ENCODE results near the gene LRRC66. TPM values are rescaled to one million over a fixed set of nuclear protein-coding genes. Genes with fewer than 3 reads are reported as not detected.

Gene LRRC66
- total and polyA plus RNA-seq, 2 of the 13 experiments (the other 11 are each of a cell fraction or from before 2014, with no cell fraction given) = not detected

DNA sequence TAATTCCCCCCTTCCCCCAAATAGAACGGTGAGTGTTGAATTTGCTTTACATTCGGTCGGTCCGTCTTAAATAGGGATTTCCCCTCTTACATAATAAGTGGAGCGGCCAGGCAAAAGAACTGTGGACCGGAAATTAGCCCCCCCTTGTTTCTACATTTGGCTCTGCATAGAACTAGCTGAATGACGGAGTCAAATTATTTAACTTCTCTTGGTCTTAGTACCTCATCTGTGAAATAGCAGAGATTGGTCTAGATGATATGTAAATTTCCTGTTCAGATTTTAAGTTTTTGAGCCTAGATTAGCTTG, 32.3 kb upstream of the LRRC66 start (continued):
- no peak for TF ChIP-seq HMG20B (CRISPR knock-in tag; conservative IDR thresholded peaks at IDR 0.05)
- TF ChIP-seq, protein P1, sequence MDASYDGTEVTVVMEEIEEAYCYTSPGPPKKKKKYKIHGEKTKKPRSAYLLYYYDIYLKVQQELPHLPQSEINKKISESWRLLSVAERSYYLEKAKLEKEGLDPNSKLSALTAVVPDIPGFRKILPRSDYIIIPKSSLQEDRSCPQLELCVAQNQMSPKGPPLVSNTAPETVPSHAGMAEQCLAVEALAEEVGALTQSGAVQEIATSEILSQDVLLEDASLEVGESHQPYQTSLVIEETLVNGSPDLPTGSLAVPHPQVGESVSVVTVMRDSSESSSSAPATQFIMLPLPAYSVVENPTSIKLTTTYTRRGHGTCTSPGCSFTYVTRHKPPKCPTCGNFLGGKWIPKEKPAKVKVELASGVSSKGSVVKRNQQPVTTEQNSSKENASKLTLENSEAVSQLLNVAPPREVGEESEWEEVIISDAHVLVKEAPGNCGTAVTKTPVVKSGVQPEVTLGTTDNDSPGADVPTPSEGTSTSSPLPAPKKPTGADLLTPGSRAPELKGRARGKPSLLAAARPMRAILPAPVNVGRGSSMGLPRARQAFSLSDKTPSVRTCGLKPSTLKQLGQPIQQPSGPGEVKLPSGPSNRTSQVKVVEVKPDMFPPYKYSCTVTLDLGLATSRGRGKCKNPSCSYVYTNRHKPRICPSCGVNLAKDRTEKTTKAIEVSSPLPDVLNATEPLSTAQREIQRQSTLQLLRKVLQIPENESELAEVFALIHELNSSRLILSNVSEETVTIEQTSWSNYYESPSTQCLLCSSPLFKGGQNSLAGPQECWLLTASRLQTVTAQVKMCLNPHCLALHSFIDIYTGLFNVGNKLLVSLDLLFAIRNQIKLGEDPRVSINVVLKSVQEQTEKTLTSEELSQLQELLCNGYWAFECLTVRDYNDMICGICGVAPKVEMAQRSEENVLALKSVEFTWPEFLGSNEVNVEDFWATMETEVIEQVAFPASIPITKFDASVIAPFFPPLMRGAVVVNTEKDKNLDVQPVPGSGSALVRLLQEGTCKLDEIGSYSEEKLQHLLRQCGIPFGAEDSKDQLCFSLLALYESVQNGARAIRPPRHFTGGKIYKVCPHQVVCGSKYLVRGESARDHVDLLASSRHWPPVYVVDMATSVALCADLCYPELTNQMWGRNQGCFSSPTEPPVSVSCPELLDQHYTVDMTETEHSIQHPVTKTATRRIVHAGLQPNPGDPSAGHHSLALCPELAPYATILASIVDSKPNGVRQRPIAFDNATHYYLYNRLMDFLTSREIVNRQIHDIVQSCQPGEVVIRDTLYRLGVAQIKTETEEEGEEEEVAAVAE (CRISPR knock-in tag; IDR thresholded peaks at IDR 0.05; ENCODE audit: borderline replicate concordance) = no peak
- TF ChIP-seq ZNF367 (CRISPR knock-in tag; IDR thresholded peaks at IDR 0.05; ENCODE audit: borderline replicate concordance) = no peak
- no peak for TF ChIP-seq ZBTB8A (CRISPR knock-in tag; IDR thresholded peaks at IDR 0.05; ENCODE audit: borderline replicate concordance, low read depth)
- TF ChIP-seq HOXA3 (CRISPR knock-in tag; IDR thresholded peaks at IDR 0.05) = 0 out of 2 replicates have a peak, but pooled peaks have one; percentile 7
- TF ChIP-seq ZNF124 (CRISPR knock-in tag; IDR thresholded peaks at IDR 0.05) = no peak
- no peak for TF ChIP-seq ZNF142 (CRISPR knock-in tag; IDR thresholded peaks at IDR 0.05)
- no peak for TF ChIP-seq ZNF678 (CRISPR knock-in tag; IDR thresholded peaks at IDR 0.05)
- TF ChIP-seq ZNF841 (CRISPR knock-in tag; IDR thresholded peaks at IDR 0.05; ENCODE audit: borderline replicate concordance) = no peak
- no peak for TF ChIP-seq WIZ (CRISPR knock-in tag; IDR thresholded peaks at IDR 0.05)
- TF ChIP-seq EP300 (IDR thresholded peaks at IDR 0.05; ENCODE audit: low read depth in 2 of 2, low read length in 2 of 2) = 0 out of 4 replicates have a peak, but pooled peaks of 1 of the 2 experiments have one; percentile 34
- TF ChIP-seq EP300 (CRISPR knock-in tag; IDR thresholded peaks at IDR 0.05; ENCODE audit: borderline replicate concordance) = no peak
- TF ChIP-seq SKI (IDR thresholded peaks at IDR 0.05; ENCODE audit: partially characterized antibody) = no peak
- no peak for TF ChIP-seq TOE1 (CRISPR knock-in tag; IDR thresholded peaks at IDR 0.05)
- no peak for TF ChIP-seq NKX3-1 (CRISPR knock-in tag; IDR thresholded peaks at IDR 0.05)

Measured in HepG2 (cell line).